ENCODE results near the gene GRAMD4. TPM values are rescaled to one million over a fixed set of nuclear protein-coding genes. Genes with fewer than 3 reads are reported as not detected.
A peak's percentile ranks its signal among the peaks of the same experiment; 100 is the strongest.

GRAMD4 gene
- total and polyA plus RNA-seq, 12 donors = 29.3 to 143 (median 63.9) TPM

DNA sequence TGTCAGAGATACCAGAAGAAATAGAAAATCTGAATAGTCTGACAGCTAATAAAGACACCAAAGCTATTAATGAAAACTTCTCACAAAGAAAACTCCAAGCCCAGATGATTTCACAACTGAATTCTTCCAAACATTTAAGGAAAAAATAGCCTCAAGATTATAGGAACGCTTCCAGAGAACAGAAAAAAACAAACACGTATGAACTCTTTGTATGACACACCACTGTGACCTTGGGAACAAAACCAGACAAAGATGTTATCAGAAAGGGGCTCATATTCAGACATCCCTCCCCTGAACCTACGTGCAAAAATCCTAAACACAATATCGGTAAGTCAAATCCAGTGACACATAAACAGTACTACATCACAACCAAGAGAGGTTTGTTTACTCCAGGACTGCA lies 94.4 kb downstream of the GRAMD4 start:
- peak in 6 of 8 donors; percentile 18 to 71 (median 38) for ATAC-seq
- peaks cover 7 to 100% (median 55%) of the 10 kb centered on the region in 9 donors for H3K36me3 ChIP-seq
- peaks cover 0 to 19% (median 13%) of the 10 kb centered on the region in 9 donors for H3K4me1 ChIP-seq
- H3K27ac ChIP-seq = peak overlapping the region in 7 of 10 donors; percentile 6 to 47 (median 16)
- no peak overlapping the region for H3K4me3 ChIP-seq
- intact Hi-C loops (cut with DNase I) = no loop called here
- TF ChIP-seq, protein P1, sequence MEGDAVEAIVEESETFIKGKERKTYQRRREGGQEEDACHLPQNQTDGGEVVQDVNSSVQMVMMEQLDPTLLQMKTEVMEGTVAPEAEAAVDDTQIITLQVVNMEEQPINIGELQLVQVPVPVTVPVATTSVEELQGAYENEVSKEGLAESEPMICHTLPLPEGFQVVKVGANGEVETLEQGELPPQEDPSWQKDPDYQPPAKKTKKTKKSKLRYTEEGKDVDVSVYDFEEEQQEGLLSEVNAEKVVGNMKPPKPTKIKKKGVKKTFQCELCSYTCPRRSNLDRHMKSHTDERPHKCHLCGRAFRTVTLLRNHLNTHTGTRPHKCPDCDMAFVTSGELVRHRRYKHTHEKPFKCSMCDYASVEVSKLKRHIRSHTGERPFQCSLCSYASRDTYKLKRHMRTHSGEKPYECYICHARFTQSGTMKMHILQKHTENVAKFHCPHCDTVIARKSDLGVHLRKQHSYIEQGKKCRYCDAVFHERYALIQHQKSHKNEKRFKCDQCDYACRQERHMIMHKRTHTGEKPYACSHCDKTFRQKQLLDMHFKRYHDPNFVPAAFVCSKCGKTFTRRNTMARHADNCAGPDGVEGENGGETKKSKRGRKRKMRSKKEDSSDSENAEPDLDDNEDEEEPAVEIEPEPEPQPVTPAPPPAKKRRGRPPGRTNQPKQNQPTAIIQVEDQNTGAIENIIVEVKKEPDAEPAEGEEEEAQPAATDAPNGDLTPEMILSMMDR (IDR thresholded peaks at IDR 0.05) = no peak
- no peak for DNase-seq
- 31 to 35% methylated on average over 4 of the region's 4 CpGs for WGBS, 2 donors
- H3K9me3 ChIP-seq = no peaks in the 10 kb centered on the region
- no peaks in the 10 kb centered on the region for H3K27me3 ChIP-seq

DNA sequence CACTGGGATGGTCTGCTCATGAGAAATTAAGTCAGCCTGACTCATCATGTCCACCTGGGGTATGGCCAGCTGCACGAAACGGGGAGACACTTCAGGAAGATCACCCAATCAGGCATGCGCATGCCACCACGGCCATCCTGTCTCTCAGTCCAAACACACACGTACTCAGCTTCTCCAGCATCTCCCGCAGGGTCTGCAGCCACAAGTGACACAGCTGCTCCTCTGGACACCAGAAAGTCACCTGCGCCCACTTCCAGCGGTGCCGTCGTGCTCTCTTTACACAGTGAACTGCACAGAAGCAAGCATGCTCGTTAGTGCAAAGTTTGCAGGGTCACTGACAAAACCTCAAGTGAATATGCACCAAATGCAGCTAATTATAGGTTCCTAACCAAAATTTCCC lies 99.7 kb downstream of the GRAMD4 start:
- DNase-seq (no peak), ATAC-seq (no peak)
- Histone ChIP-seq H3K4me3 (no peak overlapping the region), H3K27me3 (no peaks in the 10 kb centered on the region), H3K4me1 (peaks cover under 1 to 22% (median 18%) of the 10 kb centered on the region in 9 donors), H3K36me3 (peaks cover 7 to 90% (median 38%) of the 10 kb centered on the region in 9 donors), H3K27ac (no peak overlapping the region), H3K9me3 (no peaks in the 10 kb centered on the region)
- TF ChIP-seq, protein P1 (IDR thresholded peaks at IDR 0.05) = no peak
- intact Hi-C loops (cut with DNase I) = no loop called here
- 88 to 92% methylated on average over 11 of the region's 11 CpGs for WGBS, 2 donors

DNA sequence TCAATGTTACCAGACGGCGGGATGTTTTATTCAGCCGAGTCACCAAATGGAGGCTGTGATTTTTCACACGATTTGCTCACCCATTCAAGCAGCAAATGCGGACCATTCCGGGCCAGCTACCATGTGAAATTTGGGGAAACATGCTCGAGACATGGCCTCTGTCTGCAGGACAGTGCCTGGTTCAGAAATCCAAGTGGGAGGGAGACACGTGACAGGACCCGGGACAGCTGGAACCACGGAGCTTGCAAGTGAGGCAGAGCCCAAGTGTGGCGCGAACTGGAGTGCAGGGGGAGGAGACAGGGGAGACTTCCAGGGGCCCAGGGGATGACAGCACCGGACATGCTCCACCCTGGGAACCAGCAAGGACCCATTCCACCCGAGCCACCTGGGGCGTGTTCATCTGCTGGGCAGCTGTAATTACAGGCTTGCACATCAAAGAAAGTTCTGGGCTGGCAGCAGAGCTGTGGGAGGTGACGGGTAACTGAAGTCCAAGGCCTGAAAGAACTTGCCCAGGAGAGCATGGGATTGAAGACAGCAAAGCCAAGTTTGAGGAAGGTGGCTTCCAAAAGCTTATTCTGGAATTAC lies 101.4 kb downstream of the GRAMD4 start:
- Histone ChIP-seq H3K27ac (no peak overlapping the region), H3K4me1 (peaks cover 3 to 35% (median 29%) of the 10 kb centered on the region in 9 donors), H3K36me3 (peaks cover 7 to 90% (median 38%) of the 10 kb centered on the region in 9 donors), H3K27me3 (no peaks in the 10 kb centered on the region), H3K9me3 (no peaks in the 10 kb centered on the region), H3K4me3 (no peak overlapping the region)
- TF ChIP-seq, protein P1 (IDR thresholded peaks at IDR 0.05) = no peak
- intact Hi-C loops (cut with DNase I) = no loop called here
- no peak for DNase-seq
- WGBS, 2 donors = 67 to 71% methylated on average over 16 of the region's 16 CpGs
- ATAC-seq = peak in 1 of 8 donors; percentile 28

DNA sequence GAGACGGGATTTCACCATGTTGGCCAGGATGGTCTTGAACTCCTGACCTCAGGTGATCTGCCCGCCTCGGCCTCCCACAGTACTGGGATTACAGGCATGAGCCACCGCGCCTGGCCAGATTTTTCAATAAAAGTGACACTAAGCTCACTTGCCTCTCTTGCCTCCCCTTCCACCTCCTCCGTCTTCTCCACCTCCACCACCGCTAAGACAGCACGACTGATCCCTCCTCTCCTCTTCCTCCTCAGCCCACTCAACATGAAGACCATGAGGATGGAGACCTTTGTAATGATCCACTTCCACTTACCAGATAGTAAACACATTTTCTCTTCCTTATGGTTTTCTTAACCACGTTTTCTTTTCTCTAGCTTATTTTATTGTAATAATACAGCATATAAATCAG lies 103.7 kb downstream of the GRAMD4 start:
- WGBS, 2 donors = 93 to 96% methylated on average over 9 of the region's 9 CpGs
- no peaks in the 10 kb centered on the region for H3K9me3 ChIP-seq
- intact Hi-C loops (cut with DNase I) = no loop called here
- peaks cover 14 to 56% (median 50%) of the 10 kb centered on the region in 9 donors for H3K4me1 ChIP-seq
- H3K36me3 ChIP-seq = peaks cover 0 to 88% (median 18%) of the 10 kb centered on the region in 9 donors
- no peak overlapping the region for H3K27ac ChIP-seq
- no peak for ATAC-seq
- no peak for DNase-seq
- TF ChIP-seq, protein P1 (IDR thresholded peaks at IDR 0.05) = no peak
- H3K27me3 ChIP-seq = no peaks in the 10 kb centered on the region
- H3K4me3 ChIP-seq = no peak overlapping the region
